SK-N-MC (cell line): ENCODE results near the gene CDH16.

Experiments
- DNase-seq: peaks from one replicate; pipeline ENCODE4 v3.0.0-alpha.2; 2011; ENCODE audit warnings: low read depth, low spot score
- H3K27ac ChIP-seq: fragments of 200-600 bp; sonication (generic); 2 replicates; pipeline ENCODE4 v1.5.1; 2016; ENCODE audit warnings: mixed run types
- H3K36me3 ChIP-seq: fragments of 200-600 bp; sonication (generic); 2 replicates; pipeline ENCODE4 v1.6.1; 2017; ENCODE audit warnings: antibody characterized with exemption, low read length, mixed read lengths; ENCODE audit not compliant: insufficient read depth
- H3K4me3 ChIP-seq: fragments of 200-600 bp; sonication (generic); 2 replicates; pipeline ENCODE4 v1.5.1; 2016
- H3K9ac ChIP-seq: fragments of 200-600 bp; sonication (generic); 2 replicates; pipeline ENCODE4 v1.8.0; 2017; ENCODE audit warnings: mixed run types, mixed read lengths; ENCODE audit not compliant: insufficient read length
- H3K9me3 ChIP-seq: fragments of 200-600 bp; sonication (generic); 2 replicates; pipeline ENCODE4 v1.6.1; 2017; ENCODE audit warnings: low read depth, mild to moderate bottlenecking, antibody characterized with exemption, low read length, moderate library complexity, mixed read lengths
- EZH2 ChIP-seq: fragments of 200-600 bp; sonication (generic); IDR thresholded peaks from one replicate; pipeline ENCODE4 v1.6.1; 2017; ENCODE audit warnings: antibody characterized with exemption
- FOXP2 ChIP-seq: optimal IDR thresholded peaks from 2 replicates; pipeline ENCODE3; 2011; ENCODE audit warnings: mild to moderate bottlenecking, moderate library complexity; ENCODE audit not compliant: insufficient read depth; ENCODE audit errors: extremely low read length, control extremely low read depth
- POLR2AphosphoS5 ChIP-seq: IDR thresholded peaks from 2 replicates; pipeline ENCODE4 v1.6.1; 2012; ENCODE audit warnings: mild to moderate bottlenecking, low read depth, low read length, borderline replicate concordance

Gene CDH16

DNA sequence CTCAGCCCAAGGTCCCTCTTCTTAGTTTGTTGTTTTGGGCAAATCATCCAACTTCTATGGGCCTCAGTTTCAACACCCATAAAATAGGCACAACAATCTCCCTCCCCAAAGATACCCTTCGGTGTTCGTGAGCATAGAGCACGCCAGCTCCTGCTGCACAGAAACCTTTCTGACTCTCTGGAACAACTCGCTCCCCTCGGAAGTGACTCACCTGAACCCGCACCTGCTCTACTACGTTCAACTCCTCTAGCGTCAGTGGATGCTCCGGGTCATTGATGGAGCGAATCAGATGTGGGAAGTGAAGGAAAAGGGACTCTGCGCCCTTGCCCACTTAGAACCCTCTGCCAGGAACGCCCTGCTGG, 15.1 kb upstream of the CDH16 start:
- Histone ChIP-seq H3K36me3 (no peaks in the 10 kb centered on the region), H3K4me3 (peak overlapping the region; percentile 85), H3K9ac (peak overlapping the region; percentile 85), H3K9me3 (no peaks in the 10 kb centered on the region), H3K27ac (no peak overlapping the region)
- DNase-seq: no peak
- TF ChIP-seq FOXP2: no peak
- TF ChIP-seq POLR2AphosphoS5: no peak
- TF ChIP-seq EZH2: no peak

DNA sequence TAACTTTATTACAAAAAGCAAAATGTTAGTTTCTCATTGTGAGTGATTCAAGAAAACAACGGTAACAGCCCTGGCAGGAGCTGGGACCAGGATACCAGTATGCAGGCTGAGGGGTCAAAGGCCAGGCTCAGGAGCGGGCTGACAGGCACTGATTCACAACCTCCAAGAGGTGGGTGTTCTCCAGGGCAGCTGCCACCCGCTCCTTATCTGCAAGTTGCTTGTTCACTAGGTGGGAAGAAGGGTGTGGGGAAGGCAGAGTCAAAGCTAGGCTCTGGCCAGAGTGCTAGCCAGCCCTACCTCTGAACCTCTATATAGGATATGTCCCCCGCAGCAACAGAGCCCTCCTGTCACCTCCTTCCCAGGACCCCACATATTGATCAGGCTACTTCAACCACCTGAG, 13.4 kb upstream of the CDH16 start:
- DNase-seq: no peak
- Histone ChIP-seq H3K9me3 (no peaks in the 10 kb centered on the region), H3K9ac (no peak overlapping the region), H3K4me3 (no peak overlapping the region), H3K27ac (no peak overlapping the region), H3K36me3 (no peaks in the 10 kb centered on the region)
- TF ChIP-seq FOXP2 (no peak), EZH2 (no peak), POLR2AphosphoS5 (no peak)

DNA sequence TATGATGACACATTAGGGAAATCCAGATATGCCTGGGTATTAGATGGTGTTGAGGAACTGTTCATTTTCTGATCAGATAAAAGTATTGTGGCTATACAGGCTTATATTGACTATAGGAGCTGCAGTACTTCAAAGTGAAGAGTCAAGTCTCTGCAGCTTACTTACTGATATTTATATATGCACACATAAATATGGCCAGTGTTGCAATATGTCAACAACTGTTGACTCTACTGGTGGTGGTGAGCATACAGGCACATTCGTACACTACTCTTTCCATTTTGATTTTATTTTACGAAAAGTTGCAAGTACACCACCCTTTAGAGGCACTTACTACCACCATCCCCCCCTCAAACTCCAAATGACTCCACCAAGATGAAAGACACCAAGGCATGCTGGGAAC, 13.0 kb upstream of the CDH16 start:
- TF ChIP-seq POLR2AphosphoS5 (no peak), EZH2 (no peak), FOXP2 (no peak)
- Histone ChIP-seq H3K36me3 (no peaks in the 10 kb centered on the region), H3K9me3 (no peaks in the 10 kb centered on the region), H3K9ac (no peak overlapping the region), H3K27ac (no peak overlapping the region), H3K4me3 (no peak overlapping the region)
- DNase-seq: no peak

DNA sequence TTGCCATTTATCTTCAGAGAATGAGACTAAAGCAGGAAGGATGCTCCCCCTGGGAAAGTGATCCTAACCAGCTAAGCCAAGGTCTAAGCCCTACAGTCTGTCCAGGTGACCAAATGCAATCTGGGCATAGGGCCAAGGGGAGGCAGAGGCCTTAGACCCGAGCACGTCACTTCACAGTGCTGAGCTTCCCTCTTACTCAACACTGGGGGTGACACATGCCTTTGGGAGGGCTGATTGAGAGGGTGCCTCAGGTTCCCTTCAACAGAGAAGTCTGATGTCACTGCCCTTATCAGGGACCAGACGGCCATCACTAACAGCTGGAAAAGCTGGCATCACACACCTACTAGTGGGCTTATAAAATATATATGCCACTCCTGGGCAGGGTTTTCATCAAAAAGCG, 11.5 kb upstream of the CDH16 start:
- Histone ChIP-seq H3K9ac (no peak overlapping the region), H3K36me3 (no peaks in the 10 kb centered on the region), H3K4me3 (no peak overlapping the region), H3K9me3 (no peaks in the 10 kb centered on the region), H3K27ac (no peak overlapping the region)
- TF ChIP-seq POLR2AphosphoS5 (no peak), EZH2 (no peak), FOXP2 (no peak)
- no peak for DNase-seq

DNA sequence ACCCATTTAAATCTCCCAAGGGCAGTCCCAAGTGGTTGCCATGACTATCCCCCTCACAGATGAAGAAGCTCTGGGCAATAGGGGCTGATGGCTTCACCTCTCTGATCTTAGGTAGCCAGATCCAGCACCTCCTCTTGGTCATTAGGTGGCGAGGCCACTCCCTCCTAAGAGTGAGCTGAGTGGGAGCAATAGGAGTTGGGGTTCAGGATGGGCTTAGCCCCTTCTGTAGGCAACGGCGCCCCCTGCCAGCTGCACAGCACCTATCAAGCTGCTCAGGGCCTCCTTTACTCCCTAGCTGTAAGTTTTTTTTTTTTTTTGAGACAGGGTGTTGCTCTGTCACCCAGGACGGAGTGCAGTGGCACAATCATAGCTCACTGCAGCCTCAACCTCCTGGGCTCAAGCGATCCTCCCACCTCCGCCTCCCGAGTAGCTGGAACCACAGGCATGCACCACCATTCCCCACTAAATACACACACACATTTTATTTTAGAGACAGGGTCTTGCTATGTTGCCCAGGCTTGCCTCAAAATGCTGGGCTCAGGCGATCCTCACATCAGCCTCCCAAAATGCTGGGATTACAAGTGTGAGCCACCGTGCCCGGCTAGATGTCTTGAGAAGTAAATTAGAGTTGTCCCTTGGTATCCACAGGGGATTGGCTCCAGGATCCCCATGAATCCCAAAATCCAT, 10.2 kb upstream of the CDH16 start:
- no peaks in the 10 kb centered on the region for H3K36me3 ChIP-seq
- no peak for DNase-seq
- no peak overlapping the region for H3K9ac ChIP-seq
- no peak overlapping the region for H3K4me3 ChIP-seq
- no peak for TF ChIP-seq EZH2
- no peak for TF ChIP-seq POLR2AphosphoS5
- TF ChIP-seq FOXP2: no peak
- no peak overlapping the region for H3K27ac ChIP-seq
- no peaks in the 10 kb centered on the region for H3K9me3 ChIP-seq

DNA sequence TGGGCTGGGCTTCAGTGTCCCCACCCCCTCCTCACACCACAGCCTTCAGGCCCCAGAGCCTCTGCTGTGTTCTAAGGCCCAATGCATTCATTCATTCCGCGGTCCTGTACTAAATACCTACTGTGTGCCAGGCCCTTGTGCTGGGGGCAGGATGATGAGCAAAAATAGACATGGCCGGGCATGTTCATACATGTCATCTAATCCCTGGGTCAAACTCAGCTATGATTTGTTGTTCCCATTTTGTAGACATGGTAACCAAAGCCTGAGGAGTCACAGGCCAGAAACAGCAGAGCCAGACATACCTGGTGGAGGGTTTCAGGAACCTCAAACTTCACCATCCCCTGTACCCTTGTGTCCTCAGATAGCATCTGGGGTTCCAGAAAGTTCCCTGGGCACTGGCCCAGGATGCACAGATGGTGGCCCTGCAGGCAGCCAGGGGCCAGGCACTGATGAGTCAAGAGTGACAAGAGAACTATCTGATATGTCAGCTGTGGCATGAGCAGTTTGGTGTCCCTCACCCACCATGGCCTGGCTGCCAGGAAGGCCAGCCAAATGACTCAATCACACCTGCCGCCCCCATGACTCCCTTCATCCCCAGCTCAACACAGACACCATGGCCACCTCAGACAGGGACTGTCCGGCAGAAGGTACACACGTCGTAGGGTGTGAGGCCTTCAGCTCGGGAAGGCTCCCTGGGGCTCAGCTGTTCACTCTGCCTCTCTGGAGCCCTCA, 9.4 kb upstream of the CDH16 start:
- H3K9ac ChIP-seq: no peak overlapping the region
- H3K36me3 ChIP-seq: no peaks in the 10 kb centered on the region
- DNase-seq: no peak
- no peak overlapping the region for H3K27ac ChIP-seq
- H3K9me3 ChIP-seq: no peaks in the 10 kb centered on the region
- H3K4me3 ChIP-seq: no peak overlapping the region
- TF ChIP-seq POLR2AphosphoS5 (no peak), FOXP2 (no peak), EZH2 (no peak)

DNA sequence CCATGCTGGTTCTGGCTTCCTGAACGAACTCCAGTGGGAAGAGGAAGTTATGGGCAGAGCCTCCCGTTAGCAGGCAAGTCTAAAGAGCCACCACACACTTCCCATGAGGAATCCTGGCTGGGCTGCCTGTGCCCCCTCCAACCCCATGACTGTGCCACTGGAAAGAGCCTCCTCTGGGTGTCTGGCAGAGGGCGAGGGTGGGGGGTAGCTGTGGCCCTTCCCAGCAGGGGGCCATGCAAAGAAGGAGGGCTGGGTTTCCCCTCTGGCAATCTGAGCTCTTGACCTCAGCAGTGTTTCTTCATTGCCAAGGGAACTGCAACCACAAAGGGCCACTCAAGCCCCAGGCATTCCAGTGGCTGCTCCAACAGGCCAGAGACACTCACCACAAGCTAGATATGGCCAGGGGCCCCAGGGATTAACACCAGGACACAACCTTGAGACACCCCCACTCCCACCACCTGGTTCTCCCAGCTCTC, 8.3 kb upstream of the CDH16 start:
- H3K9ac ChIP-seq: no peak overlapping the region
- no peaks in the 10 kb centered on the region for H3K9me3 ChIP-seq
- TF ChIP-seq FOXP2 (no peak), POLR2AphosphoS5 (no peak), EZH2 (no peak)
- H3K27ac ChIP-seq: no peak overlapping the region
- no peaks in the 10 kb centered on the region for H3K36me3 ChIP-seq
- H3K4me3 ChIP-seq: no peak overlapping the region
- no peak for DNase-seq

DNA sequence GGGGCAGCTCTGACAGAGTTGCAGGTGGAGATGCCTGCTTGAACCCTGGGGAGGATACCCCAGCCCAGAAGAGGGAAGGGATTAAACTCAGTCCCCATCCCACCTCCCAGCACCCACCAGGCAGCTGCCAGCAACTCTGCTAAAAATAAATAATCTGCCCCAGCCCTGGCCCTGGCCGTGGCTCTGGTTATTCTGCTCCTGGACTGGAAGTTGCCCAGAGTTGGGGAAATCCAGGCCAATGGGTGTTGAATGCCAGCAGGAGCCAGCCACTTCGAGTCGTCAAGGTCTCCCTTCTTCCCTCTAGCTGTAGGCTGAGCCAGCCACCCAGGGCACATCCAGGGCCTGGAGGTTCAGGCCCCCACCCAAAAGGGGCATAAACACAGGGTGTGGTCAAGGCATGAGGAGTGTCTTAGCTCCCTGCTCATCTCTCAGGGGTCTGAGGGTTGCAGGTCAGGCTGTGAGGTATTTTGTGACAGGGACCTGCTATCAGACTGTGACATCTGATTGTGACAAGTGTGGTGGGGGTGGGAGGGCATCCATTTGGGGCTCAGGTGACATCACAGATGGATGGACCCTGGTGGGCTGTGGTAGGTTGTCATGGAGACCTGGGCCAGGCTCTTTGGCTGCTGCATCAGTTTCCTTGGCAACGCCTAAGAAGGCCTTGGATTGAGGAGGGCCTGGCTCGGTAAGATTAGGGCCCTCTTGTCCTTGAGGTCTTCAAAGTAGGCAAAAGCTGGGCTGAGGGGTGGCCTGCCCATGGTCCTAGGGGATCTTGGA, 7.7 kb upstream of the CDH16 start:
- Histone ChIP-seq H3K27ac (no peak overlapping the region), H3K9ac (no peak overlapping the region), H3K36me3 (no peaks in the 10 kb centered on the region), H3K4me3 (no peak overlapping the region), H3K9me3 (no peaks in the 10 kb centered on the region)
- no peak for DNase-seq
- TF ChIP-seq POLR2AphosphoS5: no peak
- TF ChIP-seq FOXP2: no peak
- no peak for TF ChIP-seq EZH2
